GM20431 (cell line): ENCODE measurements around the gene TTBK1.

Source experiments
- in situ Hi-C: fragments of 300-500 bp; cut with MseI, MboI; formaldehyde crosslinking; loops from one replicate; pipeline ENCODE4 v1.15.0; 2020; ENCODE audit warnings: low sequenced_read_pairs; ENCODE audit not compliant: unreplicated experiment

Gene TTBK1

GRCh38 chr6:43331891-43332290 lies 88.6 kb downstream of the TTBK1 start:
- in situ Hi-C loops, result no loop called here

- in situ Hi-C loops, result no loop called here
These were observed 91.3 kb downstream of the TTBK1 start for GRCh38 chr6:43334466-43335095.

- in situ Hi-C loops, result no loop called here
These were observed 92.2 kb downstream of the TTBK1 start for GRCh38 chr6:43335469-43335868.

- in situ Hi-C loops, result no loop called here
These were observed 93.1 kb downstream of the TTBK1 start for GRCh38 chr6:43336382-43336781.
